Fibroblast of gingiva (primary cell): ENCODE results near the gene PHAX.
"Not testable (repeated sequence)": the region's sequence is repeated elsewhere in the genome, so short reads cannot be mapped to it uniquely, and the experiment has no call there.

Experiments used
- DNase-seq: peaks from one replicate; pipeline ENCODE4 v3.0.0-alpha.2; 2011; ENCODE audit warnings: low read depth

Gene PHAX, protein sequence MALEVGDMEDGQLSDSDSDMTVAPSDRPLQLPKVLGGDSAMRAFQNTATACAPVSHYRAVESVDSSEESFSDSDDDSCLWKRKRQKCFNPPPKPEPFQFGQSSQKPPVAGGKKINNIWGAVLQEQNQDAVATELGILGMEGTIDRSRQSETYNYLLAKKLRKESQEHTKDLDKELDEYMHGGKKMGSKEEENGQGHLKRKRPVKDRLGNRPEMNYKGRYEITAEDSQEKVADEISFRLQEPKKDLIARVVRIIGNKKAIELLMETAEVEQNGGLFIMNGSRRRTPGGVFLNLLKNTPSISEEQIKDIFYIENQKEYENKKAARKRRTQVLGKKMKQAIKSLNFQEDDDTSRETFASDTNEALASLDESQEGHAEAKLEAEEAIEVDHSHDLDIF

DNA sequence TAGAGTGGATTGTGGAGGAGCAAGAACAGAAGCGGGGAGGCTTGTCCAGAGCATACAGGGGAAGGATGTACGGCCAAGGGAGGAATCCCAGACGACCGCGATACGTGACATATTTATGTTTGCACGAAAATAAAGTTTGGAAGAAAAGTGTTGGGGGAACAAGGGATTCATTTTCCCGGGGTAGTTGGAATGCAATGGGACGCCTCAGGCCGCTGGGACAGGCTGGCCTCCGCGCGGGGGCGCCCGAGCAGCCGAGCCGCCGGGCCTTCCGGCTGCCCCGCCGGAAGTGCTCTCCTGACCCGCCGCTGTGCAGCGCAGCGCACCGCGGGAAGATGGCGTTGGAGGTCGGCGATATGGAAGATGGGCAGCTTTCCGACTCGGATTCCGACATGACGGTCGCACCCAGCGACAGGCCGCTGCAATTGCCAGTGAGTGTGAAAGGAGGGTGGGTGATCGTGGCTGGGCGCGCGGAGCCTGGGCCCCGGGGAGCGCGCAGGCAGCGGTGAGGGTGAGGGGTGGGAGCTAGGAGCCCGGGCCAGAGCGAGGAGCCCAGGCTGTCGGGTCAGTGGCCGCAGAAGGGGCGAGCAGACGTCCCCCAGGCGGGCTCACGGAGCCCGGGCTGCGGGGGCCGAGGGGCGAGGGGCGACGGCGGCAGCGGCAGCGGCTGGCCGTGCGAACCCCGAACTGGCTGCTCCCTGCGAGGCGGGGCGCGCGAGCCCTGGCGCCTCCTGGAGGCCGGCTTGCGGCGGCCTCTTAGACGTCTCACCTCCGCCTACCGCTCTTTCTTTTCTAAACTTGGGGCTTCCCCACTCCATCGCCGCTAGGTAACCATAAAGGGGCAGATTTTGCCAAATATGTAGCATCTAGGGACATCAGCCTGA, at the start of gene PHAX:
PHAX (plus strand) TSS at position 317 of the 881 bp plus-strand sequence; CDS start at position 333, 16 bp downstream.
- peak; percentile 76 for DNase-seq

- DNase-seq = no peak
These were observed 48.1 kb upstream of the PHAX start for GRCh38 chr5:126552614-126553013.

DNA sequence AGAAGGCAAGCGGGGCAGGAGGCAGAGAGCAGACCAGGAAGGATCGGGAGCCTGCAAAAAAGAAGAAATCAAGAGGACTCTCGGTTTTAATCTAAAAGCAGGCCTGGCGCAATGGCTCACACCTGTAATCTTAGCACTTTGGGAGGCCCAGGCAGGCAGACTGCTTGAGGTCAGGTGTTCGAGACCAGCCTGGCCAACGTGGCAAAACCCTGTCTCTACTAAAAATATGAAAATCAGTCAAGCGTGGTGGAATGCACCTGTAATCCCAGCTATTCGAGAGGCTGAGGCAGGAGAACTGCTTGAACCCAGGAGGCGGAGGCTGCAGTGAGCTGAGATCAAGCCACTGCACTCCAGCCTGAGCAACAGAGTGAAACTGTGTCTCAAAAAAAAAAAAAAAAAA, 45.6 kb upstream of the PHAX start:
- DNase-seq = not testable (repeated sequence)

DNA sequence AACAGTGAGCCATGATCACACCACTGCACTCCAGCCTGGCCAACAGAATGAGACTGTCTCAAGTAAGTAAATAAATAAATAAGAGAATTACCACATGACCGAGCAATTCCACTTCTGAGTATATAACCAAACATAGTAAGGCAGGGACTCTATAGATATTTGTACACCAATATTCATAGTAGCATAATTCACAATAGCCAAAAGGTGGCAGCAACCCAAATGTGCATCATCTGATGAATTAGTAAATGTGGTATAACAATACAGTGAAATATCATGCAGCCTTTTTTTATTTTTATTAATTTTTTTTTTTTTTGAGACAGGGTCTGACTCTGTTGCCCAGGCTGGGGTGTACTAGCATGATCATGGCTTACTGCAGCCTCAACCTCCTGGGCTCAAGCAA, 38.8 kb upstream of the PHAX start:
- DNase-seq = peak; percentile 2

DNA sequence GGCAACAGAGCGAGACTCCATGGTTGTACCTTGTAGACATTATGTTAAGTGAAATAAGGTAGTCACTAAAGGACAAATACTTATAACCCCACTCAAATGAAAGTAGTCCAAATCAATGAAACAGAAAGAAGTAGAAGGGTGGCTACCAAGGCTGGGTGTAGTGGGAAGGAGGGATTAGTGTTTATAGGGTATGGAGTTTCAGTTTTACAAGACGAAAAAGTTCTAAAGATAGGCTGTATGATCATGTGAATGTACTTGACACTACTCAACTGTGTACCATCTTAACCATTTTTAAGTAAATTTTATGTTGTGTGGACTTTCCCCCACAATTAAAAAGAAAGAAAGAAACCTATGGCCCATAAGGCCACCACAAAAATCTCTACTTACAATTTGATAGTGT, 37.9 kb upstream of the PHAX start:
- DNase-seq = no peak

- DNase-seq = no peak
These were observed 32.5 kb upstream of the PHAX start for GRCh38 chr5:126568206-126568755.

GRCh38 chr5:126575644-126576043, 25.1 kb upstream of the PHAX start:
- no peak for DNase-seq

- DNase-seq = no peak
These were observed 23.8 kb upstream of the PHAX start for GRCh38 chr5:126576974-126577373.

- no peak for DNase-seq
These were observed 23.3 kb upstream of the PHAX start for GRCh38 chr5:126577415-126577814.

- DNase-seq = no peak
These were observed 21.0 kb upstream of the PHAX start for GRCh38 chr5:126579716-126580115.

DNA sequence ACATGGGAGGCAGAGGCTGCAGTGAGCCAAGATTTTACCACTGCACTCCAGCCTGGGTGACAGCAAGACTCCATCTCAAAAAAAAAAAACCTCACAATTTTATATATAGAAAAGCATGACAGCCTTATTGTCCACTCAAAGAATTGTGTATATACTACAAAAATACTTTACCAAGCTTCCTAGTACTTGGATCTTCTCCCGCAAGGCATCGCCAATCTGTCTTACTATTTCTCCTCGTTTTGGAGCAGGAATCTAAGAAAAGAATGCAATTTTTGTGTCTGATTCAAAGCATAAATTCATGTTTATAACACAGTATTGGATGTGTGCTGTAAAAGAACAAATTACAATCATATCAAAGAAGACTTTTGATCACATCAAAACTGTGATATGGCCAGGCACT, 17.0 kb upstream of the PHAX start:
- no peak for DNase-seq

GRCh38 chr5:126587551-126588390, 13.0 kb upstream of the PHAX start:
- DNase-seq = no peak

DNA sequence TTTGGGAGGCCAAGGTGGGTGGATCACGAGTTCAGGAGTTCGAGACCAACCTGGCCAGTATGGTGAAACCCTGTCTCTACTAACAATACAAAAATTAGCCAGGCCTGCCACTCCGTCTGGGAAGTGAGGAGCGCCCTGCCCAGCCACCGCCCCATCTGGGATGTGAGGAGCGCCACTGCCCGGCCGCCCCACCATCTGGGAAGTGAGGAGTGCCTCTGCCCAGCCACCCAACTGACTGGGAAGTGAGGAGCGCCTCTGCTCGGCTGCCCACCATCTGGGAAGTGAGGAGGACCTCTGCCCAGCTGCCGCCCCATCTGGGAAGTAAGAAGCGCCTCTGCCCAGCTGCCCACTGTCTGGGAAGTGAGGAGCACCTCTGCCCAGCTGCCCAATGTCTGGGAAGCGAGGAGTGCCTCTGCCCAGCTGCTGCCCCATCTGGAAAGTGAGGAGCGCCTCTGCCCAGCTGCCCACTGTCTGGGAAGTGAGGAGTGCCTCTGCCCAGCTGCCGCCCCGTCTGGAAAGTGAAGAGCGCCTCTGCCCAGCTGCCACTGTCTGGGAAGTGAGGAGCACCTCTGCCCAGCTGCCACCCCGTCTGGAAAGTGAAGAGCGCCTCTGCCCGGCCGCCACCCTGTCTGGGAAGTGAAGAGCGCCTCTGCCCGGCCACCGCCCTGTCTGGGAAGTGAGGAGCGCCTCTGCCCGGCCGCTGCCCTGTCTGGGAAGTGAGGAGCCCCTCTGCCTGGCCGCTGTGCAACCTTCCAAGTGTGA, 11.0 kb upstream of the PHAX start:
- no peak for DNase-seq

GRCh38 chr5:126591549-126591948, 9.2 kb upstream of the PHAX start:
- DNase-seq = no peak

DNA sequence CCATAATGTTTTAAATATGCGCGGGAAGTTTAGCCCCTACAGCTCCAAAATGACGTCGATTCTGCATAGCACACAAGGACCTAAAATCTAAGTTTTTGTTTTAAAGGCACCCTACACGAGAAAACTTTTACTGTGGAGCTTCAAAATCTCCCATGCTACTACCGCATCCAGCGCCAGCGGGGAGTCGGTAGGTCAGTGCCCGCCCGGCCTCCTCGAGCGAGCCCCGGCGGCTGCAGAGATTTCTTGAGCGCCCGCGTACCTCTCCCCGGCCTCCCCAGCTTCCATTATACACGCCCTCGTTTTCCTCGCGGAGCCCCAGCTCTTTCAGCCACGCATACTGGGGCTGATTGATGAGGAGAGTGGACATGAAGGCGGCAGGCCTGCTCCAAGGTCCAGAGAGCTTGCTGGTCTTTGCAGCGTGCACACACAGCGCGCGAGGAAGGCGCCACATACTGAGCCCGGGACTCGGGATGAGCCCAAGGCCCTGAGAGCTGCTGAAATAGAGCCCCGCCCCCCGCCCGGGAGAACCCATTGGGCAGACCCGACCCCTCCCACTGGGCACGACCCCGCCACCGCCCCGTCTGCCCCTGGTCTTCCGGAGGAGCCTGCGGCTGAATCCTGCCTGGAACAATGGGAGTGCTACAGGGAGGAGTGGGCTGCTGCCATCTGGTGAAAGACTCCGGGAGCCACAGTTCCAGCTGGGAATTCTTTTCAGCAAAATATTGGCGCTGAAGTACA, 5.8 kb upstream of the PHAX start, which contains the start of gene ALDH7A1:
ALDH7A1 (minus strand) TSS at position 472 of the 738 bp plus-strand sequence; CDS start at position 451, 21 bp downstream.
- DNase-seq = peak; percentile 93

GRCh38 chr5:126595486-126596083, 5.2 kb upstream of the PHAX start:
- DNase-seq = no peak

GRCh38 chr5:126597156-126597555, 3.6 kb upstream of the PHAX start:
- DNase-seq = peak; percentile 68

GRCh38 chr5:126599499-126599898, 1.2 kb upstream of the PHAX start:
- no peak for DNase-seq

DNA sequence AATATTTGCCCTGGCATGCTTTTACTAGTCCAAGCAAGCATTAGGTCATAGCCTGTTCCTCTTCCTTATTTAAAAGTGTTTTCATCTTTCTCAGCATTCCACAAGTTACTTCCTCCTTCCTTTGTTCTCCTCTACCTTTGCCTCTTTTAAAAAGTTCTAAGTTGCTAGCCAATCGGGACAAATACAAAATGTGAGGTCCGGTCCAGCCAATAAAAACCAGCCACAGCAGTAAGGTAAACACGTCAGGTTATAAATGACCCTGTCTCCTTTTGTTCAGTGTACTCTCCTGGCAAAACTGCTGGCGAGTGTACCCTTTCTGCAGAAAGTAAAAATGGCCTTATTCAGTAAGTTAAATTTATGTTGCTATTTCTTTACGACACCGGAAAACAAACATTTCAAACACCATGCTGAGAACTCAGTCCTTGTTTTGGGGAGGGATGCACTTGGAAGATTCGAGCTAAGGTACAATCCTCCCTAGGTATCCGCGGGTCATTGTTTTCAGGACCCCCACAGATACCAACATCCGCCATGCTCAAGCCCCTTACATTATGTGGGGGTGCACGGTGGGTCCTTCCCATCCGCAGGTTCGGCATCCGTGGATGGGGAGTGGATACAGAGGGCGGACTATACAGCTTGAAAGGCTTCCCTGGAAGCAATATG, 646 bp upstream of the PHAX start:
- DNase-seq = not testable (repeated sequence)
